ENCODE measurements around the gene PTPRK.

PTPRK gene

DNA sequence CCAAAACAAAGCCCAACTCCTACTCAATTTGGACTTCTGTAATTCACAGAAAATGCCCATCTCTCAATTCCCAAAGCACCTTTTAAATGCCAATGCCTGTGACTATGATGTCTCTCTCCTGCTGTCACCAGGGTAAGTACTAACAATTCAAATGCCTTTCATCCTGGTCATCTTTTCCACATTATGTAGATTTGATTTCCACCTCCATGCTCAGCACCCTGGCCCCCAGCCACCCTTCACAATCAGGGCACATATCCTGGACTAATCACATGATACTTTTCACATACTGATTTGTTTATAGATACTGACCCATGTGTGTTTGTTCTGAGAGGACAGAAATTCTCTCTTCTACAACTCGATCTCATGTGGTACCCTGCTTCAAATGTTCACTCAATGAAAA lies 236.3 kb downstream of the PTPRK start:
- no peak for DNase-seq (ENCODE audit: low read depth)

DNA sequence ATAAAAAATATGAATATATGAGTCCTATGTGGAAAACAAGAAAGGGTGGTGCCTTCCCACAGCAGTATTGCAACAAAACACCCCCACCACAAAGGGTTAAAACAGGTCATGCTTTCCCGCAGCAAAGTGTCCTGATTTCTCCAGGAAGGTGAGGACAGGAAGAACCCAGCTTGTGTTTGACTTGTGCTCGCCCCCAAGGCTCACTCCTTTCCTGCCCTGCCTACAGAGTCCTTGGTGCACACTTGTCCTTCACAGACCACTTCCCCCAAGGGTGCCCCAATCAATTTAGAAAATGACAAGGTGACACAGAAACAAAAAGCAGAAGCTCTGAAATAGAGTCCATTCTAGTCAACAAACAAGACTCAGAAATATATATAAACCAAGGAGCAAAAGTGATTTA lies 237.4 kb downstream of the PTPRK start:
- DNase-seq (ENCODE audit: low read depth) = no peak

DNA sequence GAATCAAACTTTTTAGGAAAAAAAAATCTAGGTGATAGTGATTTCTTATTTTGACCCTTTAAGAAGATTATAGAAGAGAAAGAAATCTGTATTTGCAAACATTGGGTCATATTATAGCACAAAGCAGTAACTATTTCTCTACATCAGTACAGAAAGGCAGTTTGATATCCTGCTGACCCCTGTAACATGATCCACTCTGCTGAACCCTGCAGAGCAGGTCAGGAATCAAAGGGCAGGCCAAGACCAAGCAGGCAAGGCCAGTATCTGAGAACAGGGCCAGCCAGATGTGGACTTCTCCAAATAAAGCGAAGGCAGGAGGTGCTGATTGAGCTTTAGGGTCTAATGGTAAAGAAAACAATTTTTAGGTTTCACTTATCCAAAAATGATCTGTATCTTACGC lies 239.4 kb downstream of the PTPRK start:
- no peak for DNase-seq (ENCODE audit: low read depth)

DNA sequence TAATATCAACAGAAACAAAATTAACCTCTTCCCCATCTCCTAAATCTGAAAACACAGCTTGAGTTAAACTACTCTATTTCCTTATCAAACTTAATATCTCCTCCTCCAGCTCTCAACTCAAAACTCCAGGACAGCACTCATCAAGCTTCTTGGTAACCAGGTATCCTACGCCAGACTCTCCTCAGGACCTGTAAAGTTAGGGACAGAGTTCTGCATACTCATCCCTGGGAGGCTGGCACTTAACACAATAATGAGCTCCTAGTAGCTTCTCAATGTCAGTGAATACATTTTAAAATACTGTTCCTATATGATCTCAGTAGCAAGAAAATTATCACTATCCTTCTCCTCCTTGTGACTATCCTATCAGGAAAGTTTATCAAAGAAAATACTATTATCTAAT lies 240.3 kb downstream of the PTPRK start:
- no peak for DNase-seq (ENCODE audit: low read depth)

DNA sequence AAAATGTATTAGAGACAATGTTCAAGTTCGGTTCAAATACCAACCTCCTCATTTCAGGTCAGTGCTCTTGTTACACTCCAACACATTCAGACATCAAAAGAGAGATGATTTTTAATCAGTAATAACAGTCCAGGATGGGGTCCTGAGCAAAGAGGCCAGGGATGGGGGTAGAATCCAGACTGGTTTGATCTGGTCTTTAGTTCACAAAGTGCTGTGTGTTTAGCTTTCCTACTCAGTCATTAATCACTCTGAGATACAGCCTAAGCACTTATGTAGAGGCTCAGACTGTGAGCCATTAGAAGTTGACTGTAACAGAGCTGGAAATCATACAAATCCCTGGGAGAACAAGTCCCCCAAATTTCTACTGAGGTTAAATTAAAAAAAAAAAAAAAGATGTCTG lies 241.6 kb downstream of the PTPRK start:
- DNase-seq (ENCODE audit: low read depth) = no peak

DNA sequence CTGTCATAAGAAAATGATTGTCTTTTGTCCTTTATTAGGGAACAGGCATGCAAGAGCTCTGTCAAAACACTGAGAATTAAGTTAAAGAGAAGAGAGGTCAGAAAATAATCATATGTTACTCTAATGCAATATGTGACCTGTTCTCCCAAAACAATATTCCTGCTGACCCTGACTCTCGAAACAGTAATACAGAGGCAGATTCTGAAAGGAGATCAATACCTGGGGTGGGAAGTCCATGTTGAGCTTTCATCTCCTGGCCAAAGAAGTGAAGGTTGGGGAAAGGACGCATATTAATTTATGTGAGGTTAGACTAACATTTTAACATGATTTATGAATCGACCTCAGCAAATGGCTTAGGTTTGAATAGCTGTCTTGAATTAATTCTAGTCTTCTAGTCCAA lies 243.0 kb downstream of the PTPRK start:
- DNase-seq (ENCODE audit: low read depth) = no peak

DNA sequence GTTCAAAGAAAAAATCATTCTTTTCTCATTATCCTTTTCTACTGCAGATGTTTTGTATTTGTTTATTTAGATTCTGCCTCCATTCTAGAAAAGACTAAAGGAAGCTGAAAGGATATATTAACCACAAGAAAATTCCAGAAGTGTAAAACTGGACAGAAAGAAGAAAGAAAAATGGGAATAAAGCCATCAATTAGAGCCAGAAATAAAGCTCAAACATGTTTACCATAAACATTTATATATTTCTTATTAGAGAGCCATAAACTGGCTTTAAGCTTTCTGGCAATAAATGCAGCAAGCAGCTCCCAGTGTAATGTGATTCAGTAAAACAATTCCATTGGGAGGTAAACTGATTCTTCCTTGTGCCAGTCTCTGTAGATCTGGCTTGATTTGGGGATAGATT lies 244.1 kb downstream of the PTPRK start:
- no peak for DNase-seq (ENCODE audit: low read depth)

DNA sequence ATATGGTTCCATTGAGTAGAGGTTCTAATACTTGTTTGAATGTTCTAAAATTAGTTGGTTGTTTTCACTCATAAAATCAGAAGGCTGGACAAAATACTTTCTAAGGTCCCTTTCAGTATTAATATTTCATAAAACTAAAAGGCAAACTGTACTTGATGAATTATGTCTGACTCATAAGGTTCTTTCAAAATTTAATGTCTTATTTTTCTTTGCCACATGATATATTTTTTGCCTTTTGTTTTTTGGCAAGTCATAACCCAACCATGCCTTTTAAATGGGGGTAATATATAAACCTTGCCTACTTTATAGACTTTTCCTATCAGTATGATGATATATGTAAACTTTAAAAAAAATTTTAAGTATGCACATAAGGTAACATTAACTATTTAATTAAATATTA lies 244.7 kb downstream of the PTPRK start:
- DNase-seq (ENCODE audit: low read depth) = no peak

DNA sequence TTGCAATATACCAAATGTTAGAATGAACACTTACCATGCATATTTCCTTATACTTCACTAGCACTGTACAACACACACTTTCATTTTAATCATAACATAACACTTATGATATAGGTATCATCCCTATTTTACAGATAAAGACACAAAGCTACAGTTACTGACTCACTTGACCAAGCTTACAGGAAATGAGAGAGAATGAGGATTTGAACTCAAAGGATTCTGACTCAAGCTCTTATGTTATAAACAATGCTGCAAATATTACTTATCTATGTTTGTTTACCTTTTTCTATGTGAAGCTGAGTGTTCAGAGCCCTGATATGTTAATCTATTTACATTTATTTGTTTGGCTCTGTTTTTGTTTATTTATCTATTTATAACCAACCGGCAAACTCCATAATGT lies 245.4 kb downstream of the PTPRK start:
- no peak for DNase-seq (ENCODE audit: low read depth)

DNA sequence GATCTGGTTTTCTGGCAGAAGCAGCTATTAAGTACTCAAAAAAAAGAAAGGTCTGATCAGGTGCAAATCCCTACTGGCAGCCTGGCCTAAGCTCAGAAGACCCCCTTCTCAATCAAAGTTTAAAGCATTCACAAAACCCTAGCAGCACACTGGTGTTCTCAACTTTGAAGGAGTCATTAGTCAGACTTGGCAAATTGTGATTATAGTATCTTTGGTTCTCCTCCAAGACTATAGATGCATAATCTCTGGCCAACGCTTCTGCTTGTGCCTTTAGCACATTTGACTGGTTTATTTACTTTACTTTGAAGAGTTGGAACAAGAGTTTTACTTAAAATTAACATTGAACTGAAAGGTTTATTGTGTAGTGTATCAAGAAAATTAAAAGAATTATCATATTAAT lies 248.9 kb downstream of the PTPRK start:
- DNase-seq (ENCODE audit: low read depth) = no peak

DNA sequence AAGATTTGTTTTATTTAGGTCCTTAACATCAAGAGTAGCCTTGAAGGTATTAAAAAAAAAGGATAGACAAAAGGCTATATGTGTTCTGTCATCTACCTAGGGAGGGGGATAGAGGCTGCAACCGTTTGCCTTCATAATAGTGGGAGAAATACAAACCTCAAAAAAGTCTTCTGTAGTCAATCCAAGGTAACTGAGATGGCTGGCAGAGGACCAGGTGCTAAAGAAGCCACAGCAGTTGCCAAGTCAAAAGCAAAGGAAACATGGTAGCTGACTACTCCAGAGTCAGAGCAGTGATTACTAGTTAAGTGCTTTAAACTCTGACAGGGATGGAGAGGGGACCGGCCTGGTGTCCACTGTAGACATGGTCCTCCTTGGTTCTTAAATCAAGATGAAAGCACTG lies 249.4 kb downstream of the PTPRK start:
- no peak for DNase-seq (ENCODE audit: low read depth)

DNA sequence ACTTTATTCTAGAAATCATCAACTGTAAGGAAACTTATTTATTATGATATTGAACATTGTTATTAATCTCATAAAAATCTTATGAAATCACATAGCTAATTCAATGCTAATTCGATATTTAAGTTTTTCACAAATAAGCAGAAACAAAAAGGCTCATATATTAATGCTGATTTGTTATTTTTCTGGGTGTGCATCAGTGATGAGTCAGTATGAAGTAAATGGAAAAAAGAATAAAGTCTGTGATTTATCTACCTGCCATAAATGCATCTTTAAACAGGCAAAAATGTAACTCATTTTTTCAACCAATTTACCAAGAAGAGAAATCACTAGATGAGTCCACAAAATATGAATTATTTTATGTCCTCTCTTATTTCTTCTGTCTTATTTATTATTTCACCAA lies 253.5 kb downstream of the PTPRK start:
- DNase-seq (ENCODE audit: low read depth) = no peak

DNA sequence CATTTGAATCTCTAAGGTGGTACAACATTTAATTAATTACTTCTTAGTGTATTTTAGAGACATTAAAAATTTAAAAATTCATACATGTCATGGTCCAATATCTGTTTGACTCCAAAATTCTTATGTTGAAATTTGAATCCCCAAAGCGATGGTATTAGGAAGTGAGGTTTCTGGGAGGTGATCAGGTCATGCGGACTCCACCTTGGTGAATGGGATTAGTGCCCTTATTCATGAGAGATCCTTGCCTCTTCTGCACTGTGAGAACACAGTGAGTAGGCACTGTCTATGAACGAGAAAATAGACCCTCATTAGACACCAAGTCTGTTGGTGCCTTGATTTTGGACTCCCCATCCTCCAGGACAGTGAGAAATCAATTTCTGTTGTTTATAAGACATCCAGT lies 254.7 kb downstream of the PTPRK start:
- DNase-seq (ENCODE audit: low read depth) = no peak

DNA sequence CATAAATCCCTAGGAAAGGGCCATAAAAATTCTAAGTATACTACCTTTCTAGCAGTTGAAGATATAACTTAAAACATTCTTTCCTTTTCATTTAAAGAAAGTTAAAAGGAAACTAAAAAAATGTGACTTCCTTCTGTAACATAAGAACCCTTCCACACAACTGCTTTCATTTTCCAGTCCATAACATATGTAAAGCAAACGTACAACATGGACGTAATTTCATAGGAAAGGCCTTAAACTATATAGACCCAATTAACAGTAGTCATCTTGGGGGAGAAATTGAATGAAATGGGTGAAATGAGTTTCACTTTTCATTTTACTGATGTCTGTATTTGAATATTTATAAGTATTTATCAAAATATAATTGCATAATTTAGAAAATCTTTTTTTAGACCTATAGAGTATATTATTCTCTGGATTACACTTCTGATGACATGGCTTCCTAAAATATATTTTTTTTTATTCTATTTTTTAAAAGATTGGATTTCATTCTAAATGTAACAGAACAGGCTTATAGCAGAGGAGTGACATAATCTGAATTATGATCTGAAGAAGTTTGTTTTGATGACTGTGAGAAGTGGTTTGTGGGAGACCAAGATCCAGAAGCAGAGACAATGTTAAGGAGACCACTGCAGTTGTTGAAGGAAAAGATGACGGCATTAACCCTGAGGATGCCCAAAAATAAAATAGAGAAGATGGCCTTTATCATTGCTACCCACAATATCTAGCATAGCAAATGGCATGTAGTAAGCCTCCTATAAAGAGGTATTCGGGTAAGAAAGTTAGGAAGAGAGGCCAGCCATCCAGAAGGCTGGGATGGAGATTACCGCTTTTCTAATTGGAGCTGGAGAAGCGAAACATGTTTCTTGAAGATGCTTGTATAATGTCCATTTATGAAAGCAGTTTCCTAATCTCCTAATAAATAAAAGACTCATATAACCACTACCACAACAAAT lies 260.4 kb downstream of the PTPRK start:
- no peak for DNase-seq (ENCODE audit: low read depth)

DNA sequence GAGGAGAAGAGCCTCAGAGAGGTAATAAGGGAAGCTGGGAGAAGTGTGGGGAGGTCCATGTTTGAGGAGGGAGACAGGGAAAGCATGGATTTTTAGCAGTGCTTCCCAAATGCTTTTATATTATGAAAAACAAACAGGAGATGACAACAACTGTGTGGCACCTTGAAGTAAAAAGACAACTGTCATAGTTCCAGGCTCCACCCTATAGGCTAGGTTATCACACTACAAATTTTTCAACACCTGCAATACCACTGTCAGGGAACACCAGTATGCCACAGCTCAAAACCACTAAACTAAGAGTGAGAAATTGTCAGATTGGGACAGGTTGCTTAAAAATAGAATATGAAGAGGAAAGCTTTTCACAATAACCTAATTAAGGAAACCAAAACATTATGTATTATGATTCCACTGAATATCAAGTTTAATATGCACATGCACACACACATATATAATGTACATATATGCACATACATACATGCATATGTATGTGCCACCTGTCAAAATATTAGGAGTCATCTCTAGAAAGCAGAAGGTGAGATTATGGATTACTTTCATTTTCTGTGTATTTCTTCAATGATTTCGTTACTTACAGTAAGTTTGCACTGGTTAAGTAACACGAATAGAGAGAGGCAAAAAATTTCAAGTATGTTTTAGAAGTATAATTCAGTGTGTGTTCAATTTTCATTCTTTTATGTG lies 261.2 kb downstream of the PTPRK start:
- no peak for DNase-seq (ENCODE audit: low read depth)

DNA sequence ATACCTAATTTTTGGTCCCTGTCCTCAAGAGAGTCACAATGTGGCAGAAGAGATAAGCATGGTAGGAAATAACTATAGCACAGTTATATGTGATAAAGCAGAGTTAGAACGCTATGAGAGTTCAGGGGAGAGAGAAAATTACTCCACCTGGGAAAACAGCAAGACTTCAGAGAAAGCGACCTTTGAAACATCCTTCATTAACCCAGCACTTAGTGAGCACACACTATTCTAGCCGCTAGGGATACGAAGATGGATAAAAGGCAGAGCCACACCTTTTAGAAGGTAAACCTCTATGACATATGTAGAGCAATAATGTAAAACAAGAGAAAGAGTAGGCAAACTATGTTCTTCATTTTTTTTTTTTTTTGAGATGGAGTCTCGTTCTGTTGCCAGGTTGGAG lies 264.3 kb downstream of the PTPRK start:
- no peak for DNase-seq (ENCODE audit: low read depth)

DNA sequence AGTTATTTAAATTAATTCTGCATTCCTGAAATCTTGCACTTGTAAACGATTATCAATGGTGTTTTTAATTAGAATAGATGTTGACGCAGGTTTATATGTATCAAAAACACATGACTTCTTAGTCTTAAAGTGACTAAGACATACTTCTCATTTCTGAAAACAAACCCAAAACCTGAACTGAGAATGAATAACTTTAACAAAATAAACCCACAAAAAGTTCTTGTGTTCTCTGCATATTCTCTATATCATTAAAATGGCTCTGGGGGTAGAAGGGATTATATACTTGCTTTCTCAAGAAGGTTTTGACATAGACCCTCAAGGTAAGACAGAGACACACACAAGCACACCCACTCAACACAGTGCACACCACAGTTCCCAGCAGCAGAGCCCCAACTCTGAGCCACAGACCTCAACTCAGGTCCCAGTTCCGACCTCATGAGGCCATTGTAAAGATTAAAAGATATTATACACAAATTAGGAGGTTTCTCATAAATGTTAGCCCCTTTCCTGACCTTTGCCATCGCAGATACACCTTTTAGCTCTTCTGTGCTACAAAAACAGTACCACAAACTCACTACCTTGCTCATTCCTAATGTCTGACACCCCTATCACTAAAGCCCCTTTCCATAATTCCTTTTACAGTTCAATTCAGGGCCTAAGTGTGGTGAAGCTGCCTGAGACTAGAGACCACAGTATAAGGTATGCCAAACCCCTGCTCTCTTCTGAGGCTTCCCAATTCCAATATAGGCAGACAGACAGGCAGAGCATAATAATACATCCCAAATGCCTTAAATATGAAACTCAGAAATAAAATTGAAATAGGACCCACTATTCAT lies 267.8 kb downstream of the PTPRK start:
- no peak for DNase-seq (ENCODE audit: low read depth)

DNA sequence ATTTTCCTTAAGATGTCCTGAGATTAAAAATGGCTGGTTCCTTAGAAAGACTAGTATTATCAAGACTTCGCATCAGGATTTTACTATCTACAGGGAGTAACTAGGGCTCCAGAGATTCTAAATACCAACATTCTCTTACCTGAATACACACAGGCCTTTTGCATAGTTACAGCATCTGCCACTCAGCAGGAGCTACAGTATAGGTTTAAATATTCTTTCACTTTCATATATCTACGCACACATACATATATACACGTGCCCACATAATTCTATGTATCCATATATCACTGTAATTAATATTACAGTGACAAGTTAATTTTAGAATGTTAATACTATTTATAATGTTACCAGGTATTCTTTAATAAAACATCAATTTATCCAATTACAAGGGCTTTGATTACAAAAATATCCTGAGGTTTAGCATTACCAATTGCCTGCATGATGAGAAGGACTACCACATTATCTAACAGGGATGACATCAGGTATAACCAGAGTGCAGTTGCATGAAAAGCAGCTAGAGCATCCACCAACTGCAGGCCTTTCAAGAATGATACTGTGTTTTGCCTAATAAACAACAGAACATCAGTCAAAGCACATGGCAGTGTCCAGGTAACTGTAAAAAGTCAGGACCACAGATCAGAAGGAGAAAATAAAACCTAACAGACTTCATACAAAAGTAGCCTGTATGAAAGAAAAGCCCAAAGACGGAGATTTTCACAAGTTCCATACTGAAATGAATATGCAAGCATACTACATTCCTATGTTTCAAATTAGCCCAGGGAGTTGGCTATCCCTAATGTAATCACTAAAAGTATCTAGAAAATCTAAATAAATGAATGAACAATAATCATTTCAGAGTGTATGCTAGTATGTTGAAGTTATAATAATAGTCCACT lies 268.7 kb downstream of the PTPRK start:
- no peak for DNase-seq (ENCODE audit: low read depth)

DNA sequence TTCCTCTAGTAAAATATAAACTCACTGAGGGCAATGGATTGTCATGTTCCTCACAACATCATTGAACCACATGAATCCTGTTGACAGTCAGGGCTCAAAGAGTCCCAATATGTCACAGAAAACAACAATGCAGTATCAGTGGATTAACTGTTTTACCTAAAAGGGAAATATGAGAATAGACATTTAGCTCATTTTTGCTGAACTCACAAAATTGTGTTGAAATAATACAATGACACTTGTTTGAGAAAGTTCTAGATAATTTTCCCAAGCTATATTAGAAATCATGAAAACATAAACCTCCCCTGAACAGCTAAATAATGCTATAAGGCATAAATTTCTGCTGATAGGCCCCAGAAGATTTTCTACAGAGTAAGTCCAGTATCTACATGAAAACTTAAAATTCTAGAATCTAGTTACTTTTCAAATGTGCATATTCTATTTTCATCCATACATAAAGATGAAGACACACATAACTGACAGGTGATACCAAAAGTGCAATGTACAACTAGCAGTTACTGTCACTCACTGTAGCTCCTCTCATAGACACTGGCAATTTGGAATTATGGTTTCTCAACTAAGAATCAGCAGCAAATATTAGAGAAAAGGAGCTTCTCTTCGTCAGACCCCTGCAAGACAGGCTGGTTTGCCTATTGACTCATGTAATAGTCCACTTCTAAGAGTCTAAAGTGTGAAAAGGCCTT lies 269.9 kb downstream of the PTPRK start:
- DNase-seq (ENCODE audit: low read depth) = no peak

DNA sequence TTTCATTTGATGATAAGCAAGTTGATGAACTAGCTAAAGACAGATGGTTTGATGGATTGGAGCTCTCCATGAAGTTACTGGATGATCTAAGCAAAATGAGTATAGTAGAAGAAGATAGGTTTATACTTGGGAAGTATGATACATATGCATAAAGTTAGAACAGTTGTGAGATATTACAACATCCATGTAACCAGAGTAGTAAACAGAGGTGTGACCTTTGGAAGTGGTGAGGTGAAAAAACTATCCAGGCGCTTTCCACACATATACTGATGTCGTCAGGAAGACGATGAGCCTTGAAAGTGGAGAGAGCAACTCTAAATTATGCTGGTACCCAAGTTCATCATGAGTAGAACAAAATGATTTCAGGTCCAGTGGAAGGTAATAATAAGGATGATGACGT lies 271.0 kb downstream of the PTPRK start:
- no peak for DNase-seq (ENCODE audit: low read depth)

All from GM04504 (cell line).